HEK293T (cell line): ENCODE data around the gene FKBP2.

Experiments used
- ARNT ChIP-seq: fragments of 450-650 bp; IDR thresholded peaks from 2 replicates; pipeline ENCODE4 v1.6.1; 2017; ENCODE audit warnings: mild to moderate bottlenecking
- BHLHE40 ChIP-seq: fragments of 450-650 bp; IDR thresholded peaks from 2 replicates; pipeline ENCODE4 v1.6.1; 2016; ENCODE audit warnings: mild to moderate bottlenecking, moderate library complexity, borderline replicate concordance
- CTBP1 ChIP-seq: fragments of 450-650 bp; IDR thresholded peaks from 2 replicates; pipeline ENCODE4 v1.6.1; 2016; ENCODE audit warnings: borderline replicate concordance
- ELF4 ChIP-seq: fragments of 450-650 bp; IDR thresholded peaks from 2 replicates; pipeline ENCODE4 v1.6.1; 2017; ENCODE audit warnings: antibody characterized with exemption
- FOXK2 ChIP-seq: fragments of 450-650 bp; IDR thresholded peaks from 2 replicates; pipeline ENCODE4 v1.6.1; 2016; ENCODE audit warnings: mild to moderate bottlenecking
- FOXM1 ChIP-seq: fragments of 450-650 bp; IDR thresholded peaks from 2 replicates; pipeline ENCODE4 v1.6.1; 2017; ENCODE audit warnings: mild to moderate bottlenecking, borderline replicate concordance
- HDGF ChIP-seq: fragments of 450-650 bp; IDR thresholded peaks from 2 replicates; pipeline ENCODE4 v1.6.1; 2017; ENCODE audit warnings: antibody characterized with exemption, borderline replicate concordance
- L3MBTL2 ChIP-seq: fragments of 450-650 bp; conservative IDR thresholded peaks from 2 replicates; pipeline ENCODE4 v1.6.1; 2016; ENCODE audit warnings: mild to moderate bottlenecking
- SP1 ChIP-seq: fragments of 450-650 bp; IDR thresholded peaks from 2 replicates; pipeline ENCODE4 v1.6.1; 2017
- SUZ12 ChIP-seq: fragments of 450-650 bp; IDR thresholded peaks from 2 replicates; pipeline ENCODE4 v1.6.1; 2016; ENCODE audit warnings: mild to moderate bottlenecking
- TARDBP ChIP-seq: fragments of 450-650 bp; IDR thresholded peaks from 2 replicates; pipeline ENCODE4 v1.6.1; 2016
- TF ChIP-seq, protein P1 (sequence below): fragments of 450-650 bp; IDR thresholded peaks from 2 replicates; pipeline ENCODE4 v1.6.1; 2016

DNA sequence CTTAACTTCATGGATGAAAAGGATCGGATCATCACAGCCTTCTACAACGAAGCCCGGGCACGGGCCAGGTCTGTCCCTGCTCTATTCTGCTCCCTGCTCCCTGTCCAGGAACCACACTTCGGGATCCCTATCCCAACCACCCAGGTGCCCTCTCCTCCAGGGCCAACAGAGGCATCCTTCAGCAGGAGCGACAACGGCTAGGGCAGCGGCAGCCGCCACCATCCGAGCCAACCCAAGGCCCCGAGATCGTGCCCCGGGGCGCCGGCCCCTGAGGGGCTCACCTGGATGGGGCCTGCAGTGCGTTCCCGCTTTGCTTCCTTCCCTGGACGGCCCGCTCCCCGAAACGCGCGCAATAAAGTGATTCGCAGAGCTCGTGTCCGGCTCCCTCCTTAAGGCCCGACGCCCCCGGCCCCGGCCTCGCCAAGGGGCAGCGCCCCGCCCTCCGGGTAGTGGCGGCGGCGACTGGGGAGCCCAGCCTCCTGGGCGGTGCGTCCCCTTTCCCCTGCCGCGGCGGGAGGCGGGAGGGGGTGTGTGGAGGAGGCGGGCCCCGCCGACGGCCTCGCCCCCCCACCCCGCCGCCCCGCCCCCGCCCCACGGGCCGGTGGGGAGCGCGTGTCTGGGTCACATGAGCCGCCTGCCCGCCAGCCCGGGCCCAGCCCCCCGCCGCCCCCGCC, 6.8 kb upstream of the FKBP2 start, which contains the start of gene VEGFB:
- TF ChIP-seq SUZ12 (no peak), L3MBTL2 (no peak), BHLHE40 (no peak), FOXM1 (no peak), SP1 (no peak), ARNT (no peak), CTBP1 (no peak), HDGF (no peak), ELF4 (no peak), TARDBP (no peak), FOXK2 (no peak)
- TF ChIP-seq, protein P1, sequence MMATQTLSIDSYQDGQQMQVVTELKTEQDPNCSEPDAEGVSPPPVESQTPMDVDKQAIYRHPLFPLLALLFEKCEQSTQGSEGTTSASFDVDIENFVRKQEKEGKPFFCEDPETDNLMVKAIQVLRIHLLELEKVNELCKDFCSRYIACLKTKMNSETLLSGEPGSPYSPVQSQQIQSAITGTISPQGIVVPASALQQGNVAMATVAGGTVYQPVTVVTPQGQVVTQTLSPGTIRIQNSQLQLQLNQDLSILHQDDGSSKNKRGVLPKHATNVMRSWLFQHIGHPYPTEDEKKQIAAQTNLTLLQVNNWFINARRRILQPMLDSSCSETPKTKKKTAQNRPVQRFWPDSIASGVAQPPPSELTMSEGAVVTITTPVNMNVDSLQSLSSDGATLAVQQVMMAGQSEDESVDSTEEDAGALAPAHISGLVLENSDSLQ = no peak
